Chondrocyte (in vitro differentiated cells): ENCODE results near the gene GLRA3. TPM values are rescaled to one million over a fixed set of nuclear protein-coding genes. Genes with fewer than 3 reads are reported as not detected.

ENCODE experiments used
- DNase-seq: peaks from one replicate; pipeline ENCODE4 v3.0.0; 2021; ENCODE audit warnings: mixed read lengths, low spot score
- H3K27ac Mint-ChIP-seq: one replicate; pipeline ENCODE4 v1.8.0; 2021; ENCODE audit warnings: mild to moderate bottlenecking, moderate library complexity, mixed read lengths; ENCODE audit not compliant: unreplicated experiment
- H3K27me3 Mint-ChIP-seq: 2 replicates; pipeline ENCODE4 v1.8.0; 2021; ENCODE audit warnings: low read depth, mixed read lengths
- H3K36me3 Mint-ChIP-seq: 2 replicates; pipeline ENCODE4 v1.8.0; 2021; ENCODE audit warnings: low read depth, mixed read lengths
- H3K4me1 Mint-ChIP-seq: 2 replicates; pipeline ENCODE4 v1.8.0; 2021; ENCODE audit warnings: low read depth, mild to moderate bottlenecking, mixed read lengths
- H3K4me3 Mint-ChIP-seq: one replicate; pipeline ENCODE4 v1.8.0; 2021; ENCODE audit warnings: mild to moderate bottlenecking, moderate library complexity, mixed read lengths; ENCODE audit not compliant: unreplicated experiment
- H3K9me3 Mint-ChIP-seq: 2 replicates; pipeline ENCODE4 v1.8.0; 2021; ENCODE audit warnings: low read depth, mixed read lengths
- CTCF ChIP-seq: fragments of 200-600 bp; sonication (generic); IDR thresholded peaks from 2 replicates; pipeline ENCODE4 v1.5.0; 2021; ENCODE audit warnings: antibody characterized with exemption, mild to moderate bottlenecking, moderate library complexity
- total RNA-seq: library from RNA; stranded (reverse); gene quantifications from 3 replicates; pipeline ENCODE4 v1.2.1, GENCODE V29; 2021

The GLRA3 gene
- total RNA-seq, 1 donor from 2014 or later: not detected

- no peak for TF ChIP-seq CTCF
- Mint-ChIP-seq H3K4me3 (no peak overlapping the region), H3K36me3 (no peaks in the 10 kb centered on the region), H3K27ac (no peak overlapping the region), H3K27me3 (peaks cover 11% of the 10 kb centered on the region), H3K9me3 (peaks cover 2% of the 10 kb centered on the region), H3K4me1 (no peaks in the 10 kb centered on the region)
- no peak for DNase-seq
These were observed 215.1 kb downstream of the GLRA3 start for GRCh38 chr4:174613979-174614378.

GRCh38 chr4:174611792-174612191 is 217.3 kb downstream of the GLRA3 start:
- no peak overlapping the region for H3K27ac Mint-ChIP-seq
- H3K36me3 Mint-ChIP-seq: no peaks in the 10 kb centered on the region
- no peak for TF ChIP-seq CTCF
- DNase-seq: no peak
- peaks cover 10% of the 10 kb centered on the region for H3K27me3 Mint-ChIP-seq
- H3K4me3 Mint-ChIP-seq: no peak overlapping the region
- H3K4me1 Mint-ChIP-seq: no peaks in the 10 kb centered on the region
- peaks cover 2% of the 10 kb centered on the region for H3K9me3 Mint-ChIP-seq

- Mint-ChIP-seq H3K4me1 (no peaks in the 10 kb centered on the region), H3K9me3 (peaks cover under 1% of the 10 kb centered on the region), H3K27ac (no peak overlapping the region), H3K4me3 (no peak overlapping the region), H3K36me3 (no peaks in the 10 kb centered on the region), H3K27me3 (peaks cover 5% of the 10 kb centered on the region)
- no peak for DNase-seq
- no peak for TF ChIP-seq CTCF
These were observed 221.3 kb downstream of the GLRA3 start for GRCh38 chr4:174607792-174608191.

GRCh38 chr4:174604198-174604597 is 224.8 kb downstream of the GLRA3 start:
- H3K4me1 Mint-ChIP-seq: no peaks in the 10 kb centered on the region
- TF ChIP-seq CTCF: no peak
- no peaks in the 10 kb centered on the region for H3K36me3 Mint-ChIP-seq
- no peak for DNase-seq
- no peak overlapping the region for H3K4me3 Mint-ChIP-seq
- H3K27ac Mint-ChIP-seq: no peak overlapping the region
- H3K9me3 Mint-ChIP-seq: no peaks in the 10 kb centered on the region
- peaks cover 5% of the 10 kb centered on the region for H3K27me3 Mint-ChIP-seq

- DNase-seq: no peak
- Mint-ChIP-seq H3K4me1 (no peaks in the 10 kb centered on the region), H3K27me3 (peaks cover 5% of the 10 kb centered on the region), H3K9me3 (no peaks in the 10 kb centered on the region), H3K27ac (no peak overlapping the region), H3K4me3 (no peak overlapping the region), H3K36me3 (no peaks in the 10 kb centered on the region)
- no peak for TF ChIP-seq CTCF
These were observed 228.7 kb downstream of the GLRA3 start for GRCh38 chr4:174600391-174600790.
